Measurements from ENCODE around the gene MRPS27.
A peak's percentile ranks its signal among the peaks of the same experiment; 100 is the strongest.
"Not testable (repeated sequence)": the region's sequence is repeated elsewhere in the genome, so short reads cannot be mapped to it uniquely, and the experiment has no call there.

MRPS27 gene

GRCh38 chr5:72325566-72326305 lies 5.7 kb upstream of the MRPS27 start:
- no peak for FAIRE-seq

GRCh38 chr5:72324189-72324825 lies 4.3 kb upstream of the MRPS27 start:
- no peak for FAIRE-seq

GRCh38 chr5:72319435-72319975 lies 535 bp downstream of the MRPS27 start:
- not testable (repeated sequence) for FAIRE-seq

GRCh38 chr5:72314571-72315172 lies 5.4 kb downstream of the MRPS27 start:
- no peak for FAIRE-seq

- no peak for FAIRE-seq
Observed at GRCh38 chr5:72313141-72313540, 6.9 kb downstream of the MRPS27 start.

- FAIRE-seq: no peak
Observed at GRCh38 chr5:72308853-72309191, 11.2 kb downstream of the MRPS27 start.

- peak; percentile 76 for FAIRE-seq
Observed at GRCh38 chr5:72307968-72308852, 11.8 kb downstream of the MRPS27 start.

GRCh38 chr5:72307573-72307967 lies 12.5 kb downstream of the MRPS27 start:
- FAIRE-seq: no peak

- FAIRE-seq: no peak
Observed at GRCh38 chr5:72305194-72306142, 14.6 kb downstream of the MRPS27 start.

GRCh38 chr5:72302171-72302570 lies 17.9 kb downstream of the MRPS27 start:
- FAIRE-seq: no peak

- no peak for FAIRE-seq
Observed at GRCh38 chr5:72301557-72301956, 18.5 kb downstream of the MRPS27 start.

- FAIRE-seq: no peak
Observed at GRCh38 chr5:72300590-72301339, 19.3 kb downstream of the MRPS27 start.

- no peak for FAIRE-seq
Observed at GRCh38 chr5:72298711-72299110, 21.3 kb downstream of the MRPS27 start.

- FAIRE-seq: not testable (repeated sequence)
Observed at GRCh38 chr5:72298136-72298535, 21.9 kb downstream of the MRPS27 start.

- no peak for FAIRE-seq
Observed at GRCh38 chr5:72296256-72296655, 23.8 kb downstream of the MRPS27 start.

- FAIRE-seq: no peak
Observed at GRCh38 chr5:72295539-72295938, 24.5 kb downstream of the MRPS27 start.

- no peak for FAIRE-seq
Observed at GRCh38 chr5:72294473-72294872, 25.6 kb downstream of the MRPS27 start.

- no peak for FAIRE-seq
Observed at GRCh38 chr5:72293495-72294055, 26.5 kb downstream of the MRPS27 start.

GRCh38 chr5:72292411-72292810 lies 27.6 kb downstream of the MRPS27 start:
- no peak for FAIRE-seq

GRCh38 chr5:72291601-72292000 lies 28.4 kb downstream of the MRPS27 start:
- FAIRE-seq: no peak
